Breast epithelium (tissue), 4 donors: ENCODE data around the gene ENPP4. TPM values are rescaled to one million over a fixed set of nuclear protein-coding genes. Genes with fewer than 3 reads are reported as not detected.
"Not testable (repeated sequence)": the region's sequence is repeated elsewhere in the genome, so short reads cannot be mapped to it uniquely, and the experiment has no call there.

ENCODE experiments used
- DNase-seq, 2 donors: peaks; one replicate each; pipeline ENCODE4 v3.0.0-alpha.2; 2019; ENCODE audit warnings: low spot score in 2 of 2
- H3K27ac ChIP-seq, 2 donors: fragments of 200-600 bp; sonication (generic) in 1 of 2; one replicate each; pipeline ENCODE4 v1.5.1; 2016 to 2019; ENCODE audit warnings: mild to moderate bottlenecking in 1 of 2
- H3K27me3 ChIP-seq, 2 donors: fragments of 200-600 bp; sonication (generic) in 1 of 2; one replicate each; pipeline versions ENCODE4 v1.5.1 to v1.6.0; 2017 to 2019; ENCODE audit warnings: control low read depth in 1 of 2, mild to moderate bottlenecking in 1 of 2
- H3K36me3 ChIP-seq: fragments of 200-600 bp; one replicate; pipeline ENCODE4 v1.5.1; 2019
- H3K4me1 ChIP-seq, 2 donors: fragments of 200-600 bp; sonication (generic); one replicate each; pipeline ENCODE4 v1.5.1; 2016 to 2019; ENCODE audit warnings: control low read depth in 1 of 2
- H3K4me3 ChIP-seq, 3 donors: fragments of 200-600 bp; sonication (generic); 1 replicate in 2 of 3; 2 replicates in 1 of 3; pipeline ENCODE4 v1.5.1; 2016 to 2019; ENCODE audit warnings: mild to moderate bottlenecking in 3 of 3, moderate library complexity in 2 of 3
- H3K9me3 ChIP-seq, 2 donors: fragments of 200-600 bp; sonication (generic) in 1 of 2; one replicate each; pipeline ENCODE4 v1.5.1; 2016 to 2019; ENCODE audit warnings: control low read depth in 1 of 2
- CTCF ChIP-seq, 3 donors: fragments of 450-650 bp; IDR thresholded peaks; one replicate each; pipeline ENCODE4 v1.5.1; 2016 to 2017; ENCODE audit warnings: antibody characterized with exemption in 3 of 3, mild to moderate bottlenecking in 3 of 3, moderate library complexity in 3 of 3
- POLR2A ChIP-seq: fragments of 450-650 bp; IDR thresholded peaks from one replicate; pipeline ENCODE4 v1.6.1; 2016; ENCODE audit warnings: antibody characterized with exemption, mild to moderate bottlenecking, moderate library complexity
- POLR2AphosphoS5 ChIP-seq, 3 donors: sonication (generic); formaldehyde crosslinking; IDR thresholded peaks; one replicate each; pipeline ENCODE4 v1.6.1; 2017; ENCODE audit warnings: antibody characterized with exemption in 3 of 3
- intact Hi-C: fragments of 100-400 bp; cut with DNase I; formaldehyde crosslinking; loops from one replicate; pipeline ENCODE4 v1.15.1; 2023; ENCODE audit warnings: low total_unique reads
- total RNA-seq, 3 donors: library from RNA; depleted of rRNA; stranded (reverse); fragments of >200 nt; gene quantifications; one replicate each; pipeline ENCODE4 v1.1.0, GENCODE V29; 2016

ENPP4 gene
- total RNA-seq, 3 donors from 2014 or later: 13.8 to 22.2 (median 18.2) TPM

GRCh38 chr6:46130666-46131065, 877 bp downstream of the ENPP4 start:
- Histone ChIP-seq H3K27me3 (no peaks in the 10 kb centered on the region), H3K36me3 (no peaks in the 10 kb centered on the region), H3K4me1 (no peaks in the 10 kb centered on the region), H3K4me3 (peak overlapping the region; percentile 68 to 82 (median 73)), H3K9me3 (no peaks in the 10 kb centered on the region), H3K27ac (peak overlapping the region in 1 of 2 donors; percentile 83)
- TF ChIP-seq CTCF (IDR thresholded peaks at IDR 0.05) (no peak), POLR2AphosphoS5 (IDR thresholded peaks at IDR 0.05) (no peak), POLR2A (no peak)
- intact Hi-C loops: no loop called here
- DNase-seq: no peak

GRCh38 chr6:46131291-46131690, 1.5 kb downstream of the ENPP4 start:
- H3K27me3 ChIP-seq, intact Hi-C loops, H3K9me3 ChIP-seq, H3K4me1 ChIP-seq, H3K27ac ChIP-seq, DNase-seq, H3K4me3 ChIP-seq, H3K36me3 ChIP-seq: not testable (repeated sequence)

GRCh38 chr6:46134216-46134615, 4.4 kb downstream of the ENPP4 start:
- no peak overlapping the region for H3K27ac ChIP-seq
- DNase-seq: no peak
- H3K9me3 ChIP-seq: no peaks in the 10 kb centered on the region
- H3K4me3 ChIP-seq: no peak overlapping the region
- H3K4me1 ChIP-seq: no peaks in the 10 kb centered on the region
- H3K36me3 ChIP-seq: no peaks in the 10 kb centered on the region
- no peaks in the 10 kb centered on the region for H3K27me3 ChIP-seq
- TF ChIP-seq CTCF (IDR thresholded peaks at IDR 0.05) (no peak), POLR2AphosphoS5 (IDR thresholded peaks at IDR 0.05) (no peak), POLR2A (no peak)
- intact Hi-C loops: no loop called here

GRCh38 chr6:46135176-46135575, 5.4 kb downstream of the ENPP4 start:
- Histone ChIP-seq H3K27ac (no peak overlapping the region), H3K9me3 (no peaks in the 10 kb centered on the region), H3K36me3 (no peaks in the 10 kb centered on the region), H3K4me1 (no peaks in the 10 kb centered on the region), H3K4me3 (no peak overlapping the region), H3K27me3 (no peaks in the 10 kb centered on the region)
- intact Hi-C loops: no loop called here
- no peak for DNase-seq
- TF ChIP-seq POLR2AphosphoS5 (IDR thresholded peaks at IDR 0.05) (no peak), CTCF (IDR thresholded peaks at IDR 0.05) (no peak), POLR2A (no peak)

- Histone ChIP-seq H3K4me1 (no peaks in the 10 kb centered on the region), H3K27me3 (no peaks in the 10 kb centered on the region), H3K36me3 (no peaks in the 10 kb centered on the region), H3K4me3 (no peak overlapping the region), H3K27ac (no peak overlapping the region), H3K9me3 (no peaks in the 10 kb centered on the region)
- no peak for DNase-seq
- intact Hi-C loops: no loop called here
- TF ChIP-seq POLR2AphosphoS5 (IDR thresholded peaks at IDR 0.05): no peak
Observed at GRCh38 chr6:46136831-46137230, 7.0 kb downstream of the ENPP4 start.

- TF ChIP-seq POLR2A: no peak
- no peak for TF ChIP-seq POLR2AphosphoS5 (IDR thresholded peaks at IDR 0.05)
- intact Hi-C loops: no loop called here
- Histone ChIP-seq H3K4me3 (no peak overlapping the region), H3K36me3 (no peaks in the 10 kb centered on the region), H3K4me1 (no peaks in the 10 kb centered on the region), H3K9me3 (no peaks in the 10 kb centered on the region), H3K27me3 (no peaks in the 10 kb centered on the region), H3K27ac (no peak overlapping the region)
- no peak for DNase-seq
Observed at GRCh38 chr6:46137387-46137786, 7.6 kb downstream of the ENPP4 start.

GRCh38 chr6:46138281-46138680, 8.5 kb downstream of the ENPP4 start:
- TF ChIP-seq POLR2AphosphoS5 (IDR thresholded peaks at IDR 0.05) (no peak), POLR2A (no peak), CTCF (IDR thresholded peaks at IDR 0.05) (no peak)
- Histone ChIP-seq H3K4me3 (no peak overlapping the region), H3K9me3 (no peaks in the 10 kb centered on the region), H3K27me3 (no peaks in the 10 kb centered on the region), H3K36me3 (no peaks in the 10 kb centered on the region), H3K4me1 (no peaks in the 10 kb centered on the region), H3K27ac (no peak overlapping the region)
- intact Hi-C loops: no loop called here
- no peak for DNase-seq
